Kidney glomerular epithelial cell (primary cell): ENCODE data around the gene ATP5IF1.
A peak's percentile ranks its signal among the peaks of the same experiment; 100 is the strongest.

Experiments used
- DNase-seq: peaks from one replicate; lab custom pipeline; 2025; lab: John Stamatoyannopoulos, UW

Gene ATP5IF1

DNA sequence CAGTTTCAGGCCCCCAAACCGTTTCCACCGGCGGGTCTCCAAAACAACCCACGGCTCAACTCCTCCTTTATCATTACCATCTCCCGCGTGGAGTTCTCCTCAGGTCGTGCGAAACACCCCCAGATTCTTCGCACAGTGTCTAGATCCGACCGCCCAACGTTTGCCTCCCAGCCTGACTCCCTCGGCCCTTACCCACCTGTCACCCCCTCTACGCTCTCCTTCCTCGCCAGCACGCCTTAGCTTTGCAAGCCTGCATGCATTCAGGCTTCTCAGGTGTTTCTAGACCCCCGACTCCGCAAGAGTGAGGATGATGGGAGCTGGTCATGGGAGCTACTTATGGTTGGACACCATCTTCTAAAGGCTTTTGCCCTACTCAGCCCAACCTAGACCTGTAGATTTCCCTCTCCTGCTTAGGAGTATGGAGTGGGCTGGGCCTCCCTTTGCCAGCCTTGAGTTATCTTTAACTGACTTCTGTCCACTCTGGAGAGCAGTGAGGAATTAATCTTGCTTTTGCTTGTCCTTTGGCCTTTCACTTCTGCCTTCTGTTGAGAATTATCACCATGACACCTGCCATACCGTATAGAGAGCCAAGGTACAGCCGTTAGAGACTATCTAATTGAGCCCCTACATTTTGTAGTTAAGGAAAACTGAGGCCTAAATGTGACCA is 865 bp downstream of the ATP5IF1 start:
- DNase-seq = no peak

- DNase-seq = no peak
Observed at GRCh38 chr1:28239004-28239403, 3.1 kb downstream of the ATP5IF1 start.

GRCh38 chr1:28240024-28240423 is 4.1 kb downstream of the ATP5IF1 start:
- DNase-seq = no peak

- DNase-seq = peak; percentile 30
Observed at GRCh38 chr1:28241638-28242241, 5.8 kb downstream of the ATP5IF1 start.

DNA sequence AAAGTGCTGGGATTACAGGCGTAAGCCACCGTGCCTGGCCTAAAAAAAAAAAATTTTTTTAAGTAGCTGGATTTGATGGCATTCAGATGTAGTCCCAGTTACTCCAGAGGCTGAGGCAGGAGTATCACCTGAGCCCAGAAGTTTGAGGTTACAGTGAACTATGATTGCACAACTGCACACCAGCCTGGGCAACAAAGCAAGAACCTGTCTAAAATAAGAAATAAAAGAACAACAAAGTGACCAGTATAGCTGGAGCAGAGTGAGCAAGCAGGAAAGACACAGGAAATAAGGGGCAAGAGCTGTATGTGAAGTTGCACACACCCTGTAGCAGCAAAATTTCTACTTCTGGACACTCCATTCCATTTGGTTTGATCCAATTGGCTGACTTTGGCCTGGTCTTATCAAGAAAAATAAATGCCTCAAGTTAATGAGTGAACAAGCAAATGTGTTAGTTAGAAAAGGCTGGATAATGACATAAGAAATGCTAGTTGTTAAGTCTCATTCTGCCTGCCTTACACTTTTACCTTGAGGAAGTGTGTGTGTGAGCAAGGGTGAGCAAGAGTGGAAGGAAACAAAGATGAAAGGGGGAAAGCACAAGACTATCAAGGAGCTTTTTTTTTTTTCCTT is 7.9 kb downstream of the ATP5IF1 start:
- peak; percentile 72 for DNase-seq

DNA sequence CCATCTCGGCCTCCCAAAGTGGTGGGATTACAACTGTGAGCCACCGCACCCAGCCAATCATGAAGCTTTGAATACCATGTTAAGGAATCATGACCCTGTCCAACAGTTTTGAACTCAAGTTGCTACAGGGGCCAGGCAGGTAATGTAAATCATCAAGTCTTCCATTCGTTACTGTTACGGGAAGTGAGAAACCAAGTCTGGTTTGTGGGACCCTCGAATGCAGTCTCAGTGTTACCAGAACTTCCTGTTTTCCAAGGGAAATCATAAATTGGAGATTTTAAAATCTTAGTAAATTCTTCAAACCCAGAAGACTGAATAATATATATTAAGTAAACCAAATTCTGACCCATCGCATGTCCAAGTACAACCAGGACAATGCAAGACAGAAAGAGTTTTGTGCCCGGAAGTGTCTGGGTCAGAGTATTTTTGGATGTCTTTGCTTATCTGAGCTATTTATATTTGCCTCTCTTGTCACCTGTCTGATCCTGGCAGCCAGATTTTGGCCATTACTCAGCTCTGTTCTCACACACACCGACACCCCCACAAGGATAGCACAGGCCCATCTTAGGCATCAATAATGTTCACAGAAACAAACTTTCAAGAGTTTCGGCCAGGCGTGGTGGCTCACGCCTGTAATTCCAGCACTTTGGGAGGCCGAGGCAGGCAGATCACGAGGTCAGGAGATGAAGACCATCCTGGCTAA is 8.8 kb downstream of the ATP5IF1 start:
- DNase-seq = no peak

DNA sequence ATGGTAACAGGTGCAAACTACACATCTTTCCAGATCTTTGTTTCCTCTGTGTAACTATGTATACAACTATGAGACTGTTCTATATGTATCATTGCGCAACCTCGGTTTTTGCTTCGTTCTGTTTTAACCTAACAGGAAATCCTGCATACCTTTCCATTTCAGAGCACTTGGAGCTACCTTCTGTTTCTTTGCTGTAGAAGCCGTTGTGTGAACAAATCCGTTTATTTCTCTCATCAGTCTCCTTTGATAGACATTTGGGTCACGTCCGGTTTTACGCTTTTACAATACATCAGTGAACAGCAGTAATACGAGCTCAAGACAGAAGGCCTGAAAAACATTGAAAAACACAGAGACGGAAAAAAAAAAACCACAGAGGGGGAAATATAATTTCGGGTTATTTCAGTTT is 10.5 kb downstream of the ATP5IF1 start:
- no peak for DNase-seq

DNA sequence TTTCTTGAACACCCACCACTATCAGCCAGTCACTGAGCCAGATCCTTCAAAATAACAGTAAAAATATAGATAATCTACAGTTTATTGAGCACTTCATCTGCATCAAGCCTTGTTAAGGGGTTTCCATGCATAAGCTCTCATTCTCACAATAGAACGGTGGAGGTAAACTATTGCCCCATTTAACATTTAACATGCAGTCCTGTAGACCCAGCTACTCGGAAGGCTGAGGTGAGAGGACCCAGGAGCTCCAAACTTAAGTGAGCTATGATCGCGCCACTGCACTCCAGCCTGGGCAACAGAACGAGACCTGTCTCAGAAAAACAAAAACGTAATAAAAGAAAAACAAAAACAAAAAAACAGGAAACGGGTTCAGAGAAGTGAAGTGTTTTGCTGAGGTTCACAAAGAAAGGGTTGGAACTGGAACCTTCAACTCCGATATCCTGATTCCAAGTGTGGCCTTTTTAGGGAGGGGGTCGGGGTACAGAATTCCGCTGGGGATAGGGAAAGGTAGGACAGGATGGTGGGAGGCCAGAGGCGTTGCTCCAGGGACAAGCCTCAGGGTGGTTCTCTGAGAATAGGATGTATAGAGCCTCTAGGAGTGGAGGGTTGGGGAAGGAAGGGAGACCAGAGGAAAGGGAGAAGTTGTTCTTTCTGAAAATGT is 11.8 kb downstream of the ATP5IF1 start:
- DNase-seq = no peak

DNA sequence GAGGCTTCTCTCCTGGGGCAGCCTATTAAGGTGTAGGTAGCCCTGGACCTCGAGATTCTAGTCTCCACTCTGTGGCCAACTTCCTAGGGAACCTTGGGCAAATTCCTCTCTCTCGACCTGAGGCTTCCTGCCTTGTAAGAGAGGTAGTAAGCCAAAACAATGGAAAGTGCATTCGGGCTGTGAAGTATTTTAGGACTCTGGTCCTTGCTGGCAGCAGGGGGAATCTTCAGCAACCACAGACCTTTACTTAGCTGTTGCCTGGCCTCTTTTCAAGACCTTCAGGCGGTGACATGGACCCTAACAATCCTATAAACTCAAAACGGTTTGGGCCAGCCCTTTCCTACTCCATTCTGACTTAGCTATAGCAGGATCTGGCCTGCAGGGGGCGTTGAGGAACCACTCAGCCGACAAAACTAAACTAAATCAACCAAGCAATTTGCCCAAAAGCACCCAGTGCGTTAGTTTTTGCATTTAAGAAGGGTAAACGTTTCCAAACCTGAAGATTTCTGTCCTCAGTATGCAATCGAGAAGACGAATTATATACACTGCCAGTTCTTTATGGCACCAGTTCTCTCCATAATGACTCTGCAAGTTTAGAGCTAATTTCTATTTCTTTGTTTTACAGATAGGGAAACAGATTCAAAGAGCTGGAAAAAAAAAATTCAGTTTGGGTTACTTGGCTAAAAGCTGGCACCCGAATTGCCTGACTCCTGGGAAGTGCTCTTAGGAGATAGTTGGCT is 12.5 kb downstream of the ATP5IF1 start:
- DNase-seq = peak; percentile 87

DNA sequence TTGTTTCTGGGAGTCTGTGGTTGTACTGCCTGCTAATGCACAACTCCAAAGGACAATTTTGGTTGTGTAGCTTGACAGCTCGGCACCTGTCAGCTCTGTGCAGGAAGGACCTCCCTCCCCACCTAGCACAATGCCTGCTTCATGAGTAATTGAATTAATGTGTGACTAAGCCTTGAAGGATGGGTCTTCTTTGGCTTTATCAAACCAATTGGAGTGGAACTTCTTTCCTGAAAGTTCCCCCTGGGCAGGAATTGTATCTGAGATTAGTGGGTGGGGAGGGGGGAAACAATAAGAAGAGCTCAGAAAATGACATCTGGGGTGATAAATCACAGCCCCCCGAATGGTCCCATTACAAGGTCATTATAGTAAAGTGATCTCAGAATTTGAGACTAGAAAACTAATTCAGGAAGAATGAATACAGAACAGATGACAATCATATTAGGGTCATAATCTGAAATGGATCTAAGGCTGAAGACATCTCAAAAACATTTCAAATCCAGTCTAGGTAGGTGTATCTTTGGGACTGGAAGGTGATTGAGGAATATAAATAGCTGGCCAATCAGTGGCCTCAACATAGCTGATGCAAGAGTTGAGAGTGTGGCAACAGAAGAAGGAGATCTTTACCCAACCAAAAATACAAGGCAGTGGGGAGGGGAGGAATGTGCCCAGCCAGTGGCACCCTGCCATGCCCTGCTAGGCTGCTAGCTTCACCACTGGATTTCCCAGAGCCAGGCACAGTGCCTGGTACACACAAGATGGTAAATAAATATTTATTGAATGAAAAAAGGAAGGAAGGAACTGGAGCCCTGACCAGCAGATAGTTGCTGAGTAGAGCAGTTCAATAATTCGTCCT is 13.3 kb downstream of the ATP5IF1 start:
- DNase-seq = peak; percentile 87

- no peak for DNase-seq
Observed at GRCh38 chr1:28249866-28250295, 14.0 kb downstream of the ATP5IF1 start.

- DNase-seq = no peak
Observed at GRCh38 chr1:28256197-28256827, 20.4 kb downstream of the ATP5IF1 start.

DNA sequence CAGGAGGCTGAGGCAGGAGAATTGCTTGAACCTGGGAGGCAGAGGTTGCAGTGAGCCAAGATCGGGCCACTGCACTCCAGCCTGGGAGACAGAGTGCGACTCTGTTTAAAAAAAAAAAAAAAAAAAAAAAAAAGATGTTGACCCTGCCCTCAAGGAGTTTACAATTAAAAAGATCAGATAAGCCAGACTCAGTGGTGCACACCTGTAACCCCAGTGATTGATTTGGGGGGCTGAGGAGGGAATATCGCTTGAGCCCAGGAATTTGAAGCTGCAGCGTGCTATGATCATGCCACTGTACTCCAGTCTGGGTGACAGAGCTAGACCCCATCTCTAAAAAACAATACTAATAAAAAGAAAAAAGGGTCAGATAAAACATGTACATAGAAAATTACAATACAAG is 21.8 kb downstream of the ATP5IF1 start:
- DNase-seq = no peak

DNA sequence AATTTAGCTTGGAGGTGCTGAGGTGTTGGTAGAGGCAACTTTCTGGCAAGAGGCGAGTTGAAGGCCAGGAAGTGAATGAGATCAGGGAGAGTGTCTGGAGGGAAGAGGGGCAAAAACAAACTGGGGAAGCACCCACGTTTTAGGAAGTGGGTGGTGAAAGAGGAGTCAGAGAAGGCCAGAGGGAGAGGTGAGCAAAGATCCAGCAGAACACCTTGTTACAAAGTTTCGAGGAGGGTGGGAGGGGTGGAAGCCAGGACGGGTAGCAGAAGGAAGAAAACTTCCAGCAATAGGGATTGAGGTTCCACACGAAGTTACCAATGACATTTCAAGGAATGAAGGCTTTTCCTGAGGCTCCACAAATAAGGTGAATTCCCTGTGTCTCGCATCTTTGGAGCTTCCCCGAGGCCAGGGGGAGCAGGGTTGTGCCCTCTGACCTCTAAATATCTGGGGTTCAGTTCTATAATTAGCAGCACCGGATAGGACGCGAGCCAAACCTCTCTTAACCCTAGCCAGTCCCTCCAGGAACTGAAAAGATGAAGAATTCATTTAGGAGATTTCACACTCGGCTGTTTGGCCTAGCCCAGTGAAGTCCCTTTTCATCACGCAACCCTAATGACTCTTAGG is 22.8 kb downstream of the ATP5IF1 start:
- no peak for DNase-seq

GRCh38 chr1:28259252-28259933 is 23.5 kb downstream of the ATP5IF1 start, which contains the start of gene SESN2:
SESN2 (plus strand) TSS chr1:28259518; CDS start chr1:28259848, 330 bp downstream.
- peak; percentile 97 for DNase-seq

- DNase-seq = no peak
Observed at GRCh38 chr1:28259934-28260802, 24.2 kb downstream of the ATP5IF1 start.

DNA sequence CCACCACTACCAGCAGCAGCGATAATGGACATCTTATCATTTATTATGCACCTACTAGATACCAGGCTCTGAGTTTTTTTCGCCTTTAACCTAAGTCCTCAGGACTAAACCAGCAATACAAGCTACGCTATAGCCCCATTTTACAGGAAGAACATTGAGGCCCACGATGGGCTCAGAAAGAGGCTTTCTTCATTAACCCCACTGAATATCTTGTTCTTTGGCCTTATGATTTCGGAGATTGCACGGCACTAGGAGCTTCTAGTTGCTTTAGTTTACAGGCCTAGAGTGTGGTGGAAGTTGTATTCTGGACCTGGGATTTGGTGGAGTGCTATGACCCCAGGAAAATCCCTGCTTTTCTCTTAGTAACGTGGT is 24.9 kb downstream of the ATP5IF1 start:
- DNase-seq = no peak

DNA sequence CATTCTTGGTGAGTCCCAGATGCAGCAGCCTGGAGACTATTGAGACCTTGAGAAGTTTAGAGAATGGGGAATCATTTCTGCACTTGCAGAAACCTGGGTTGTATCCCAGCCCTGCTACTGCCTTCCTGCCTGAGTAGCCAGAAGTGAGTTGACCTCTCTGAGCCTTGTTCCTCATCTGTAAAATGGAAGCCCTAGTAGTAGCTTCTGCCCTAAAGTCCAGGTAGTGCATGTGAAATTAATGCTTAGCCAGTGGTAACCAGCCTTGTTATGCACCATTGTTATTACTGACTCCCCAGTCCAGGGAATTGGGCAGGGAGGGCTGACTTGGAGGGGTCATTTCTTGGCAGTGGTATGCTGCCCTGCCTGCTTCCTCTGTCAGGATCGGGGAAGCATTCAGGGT is 29.0 kb downstream of the ATP5IF1 start:
- DNase-seq = no peak
